Measurements from ENCODE around the gene C6orf120. TPM values are rescaled to one million over a fixed set of nuclear protein-coding genes. Genes with fewer than 3 reads are reported as not detected.

The C6orf120 gene
- total and polyA plus RNA-seq, 9 of the 15 experiments (the other 6 are each of a cell fraction or from before 2014, with no cell fraction given): 7.7 to 44.9 (median 34.8) TPM

- TF ChIP-seq PREB (CRISPR knock-in tag; IDR thresholded peaks at IDR 0.05): no peak
- no peak for TF ChIP-seq MBD2 (IDR thresholded peaks at IDR 0.05; ENCODE audit: borderline replicate concordance, low read depth)
- TF ChIP-seq ZC3H11A (IDR thresholded peaks at IDR 0.05; ENCODE audit: low read depth, low read length): no peak
- TF ChIP-seq ATF1 (CRISPR knock-in tag; IDR thresholded peaks at IDR 0.05): no peak
- TF ChIP-seq ATF1 (tag; IDR thresholded peaks at IDR 0.05): no peak
- TF ChIP-seq ZFP1 (CRISPR knock-in tag; IDR thresholded peaks at IDR 0.05): no peak
- no peak for TF ChIP-seq PRPF4 (IDR thresholded peaks at IDR 0.05; ENCODE audit: insufficient read depth, low read depth, low read length, poor library complexity, severe bottlenecking)
- TF ChIP-seq DDX20 (tag; IDR thresholded peaks at IDR 0.05; ENCODE audit: low read depth): no peak
- TF ChIP-seq BRCA1 (IDR thresholded peaks at IDR 0.05): no peak
- TF ChIP-seq BRCA1 (CRISPR knock-in tag; IDR thresholded peaks at IDR 0.05): no peak
- no peak for TF ChIP-seq LEF1 (IDR thresholded peaks at IDR 0.05)
- no peak for TF ChIP-seq CEBPG (CRISPR knock-in tag; IDR thresholded peaks at IDR 0.05)
- TF ChIP-seq CEBPG (tag; conservative IDR thresholded peaks at IDR 0.05 in 1 of 2, IDR thresholded peaks at IDR 0.05 in 1 of 2): no peak
- TF ChIP-seq TCF15 (CRISPR knock-in tag; IDR thresholded peaks at IDR 0.05): no peak
- TF ChIP-seq LCOR (CRISPR knock-in tag; IDR thresholded peaks at IDR 0.05): no peak
- no peak for TF ChIP-seq USF1 (CRISPR knock-in tag; IDR thresholded peaks at IDR 0.05)
- no peak for TF ChIP-seq KLF1 (tag; IDR thresholded peaks at IDR 0.05)
- no peak for TF ChIP-seq TGIF2 (CRISPR knock-in tag; IDR thresholded peaks at IDR 0.05)
- no peak for TF ChIP-seq ZNF695 (CRISPR knock-in tag; IDR thresholded peaks at IDR 0.05)
- 0 out of 4 replicates have a peak, but pooled peaks of 1 of the 2 experiments have one; percentile 17 for TF ChIP-seq UBTF (IDR thresholded peaks at IDR 0.05; ENCODE audit: borderline replicate concordance in 1 of 2, low read depth in 2 of 2, low read length in 2 of 2)
- no peak for TF ChIP-seq TEAD4 (IDR thresholded peaks at IDR 0.05; ENCODE audit: low read length)
- no peak for TF ChIP-seq TEAD4 (CRISPR knock-in tag; IDR thresholded peaks at IDR 0.05; ENCODE audit: borderline replicate concordance)
- no peak for TF ChIP-seq ZNF655 (CRISPR knock-in tag; IDR thresholded peaks at IDR 0.05)
- TF ChIP-seq NR2C1 (IDR thresholded peaks at IDR 0.05): no peak
- TF ChIP-seq NR2C1 (tag; IDR thresholded peaks at IDR 0.05): no peak
- TF ChIP-seq XRCC4 (IDR thresholded peaks at IDR 0.05; ENCODE audit: extremely low read depth, insufficient read depth, insufficient read length): no peak
Measured at GRCh38 chr6:169723991-169724493, 22.1 kb downstream of the C6orf120 start (continued).

All from K562 (cell line).